SK-N-SH treated with all-trans-retinoic acid at 6 μM for 48 hours (cell line): ENCODE results near the gene RBM33.
"Not testable (repeated sequence)": the region's sequence is repeated elsewhere in the genome, so short reads cannot be mapped to it uniquely, and the experiment has no call there.

Experiments
- ATAC-seq: fragments of 200-7000 bp; cut with Tn5 transposase; 3 replicates; pipeline ENCODE4 v1.9.1; 2020; ENCODE audit warnings: mild to moderate bottlenecking, moderate library complexity
- ARNTL ChIP-seq: fragments of 450-650 bp; formaldehyde crosslinking; IDR thresholded peaks from 2 replicates; pipeline ENCODE4 v1.5.0; 2020; ENCODE audit warnings: low read depth, mild to moderate bottlenecking, moderate library complexity, borderline replicate concordance
- CREB5 ChIP-seq: fragments of 250-450 bp; sonication (Bioruptor Pico); IDR thresholded peaks from 2 replicates; pipeline ENCODE4 v1.5.1; 2020; ENCODE audit warnings: low read depth, mild to moderate bottlenecking, moderate library complexity
- CSDC2 ChIP-seq: fragments of 250-450 bp; sonication (Bioruptor Pico); IDR thresholded peaks from 2 replicates; pipeline ENCODE4 v1.5.0; 2020; ENCODE audit warnings: mild to moderate bottlenecking, moderate library complexity
- ESRRG ChIP-seq: fragments of 250-450 bp; sonication (Bioruptor Pico); IDR thresholded peaks from 2 replicates; pipeline ENCODE4 v1.6.1; 2021; ENCODE audit warnings: mild to moderate bottlenecking
- GLIS3 ChIP-seq: fragments of 250-450 bp; sonication (Bioruptor Pico); IDR thresholded peaks from 2 replicates; pipeline ENCODE4 v1.5.0; 2020; ENCODE audit warnings: mild to moderate bottlenecking, moderate library complexity
- ISL1 ChIP-seq: fragments of 250-450 bp; sonication (Bioruptor Pico); IDR thresholded peaks from 2 replicates; pipeline ENCODE4 v2.1.2; 2022; ENCODE audit warnings: mild to moderate bottlenecking, moderate library complexity
- OSR1 ChIP-seq: fragments of 250-450 bp; sonication (Bioruptor Pico); IDR thresholded peaks from 2 replicates; pipeline ENCODE4 v1.8.0; 2022; ENCODE audit warnings: moderate library complexity, mild to moderate bottlenecking, inconsistent platforms
- PATZ1 ChIP-seq: fragments of 250-450 bp; sonication (Bioruptor Pico); IDR thresholded peaks from 2 replicates; pipeline ENCODE4 v1.8.0; 2020; ENCODE audit warnings: mild to moderate bottlenecking, moderate library complexity, borderline replicate concordance
- PPARA ChIP-seq: fragments of 250-450 bp; sonication (Bioruptor Pico); IDR thresholded peaks from 2 replicates; pipeline ENCODE4 v1.5.0; 2020; ENCODE audit warnings: mild to moderate bottlenecking, borderline replicate concordance
- RARB ChIP-seq: fragments of 250-450 bp; sonication (Bioruptor Pico); IDR thresholded peaks from 2 replicates; pipeline ENCODE4 v1.8.0; 2021; ENCODE audit warnings: mild to moderate bottlenecking, moderate library complexity
- SNAI2 ChIP-seq: fragments of 250-450 bp; sonication (Bioruptor Pico); IDR thresholded peaks from 2 replicates; pipeline ENCODE4 v1.5.0; 2020; ENCODE audit warnings: mild to moderate bottlenecking, moderate library complexity
- TCF4 ChIP-seq: fragments of 250-450 bp; sonication (Bioruptor Pico); IDR thresholded peaks from 2 replicates; pipeline ENCODE4 v1.8.0; 2021; ENCODE audit warnings: mild to moderate bottlenecking, moderate library complexity, borderline replicate concordance
- TOX ChIP-seq: fragments of 250-450 bp; sonication (Bioruptor Pico); IDR thresholded peaks from 2 replicates; pipeline ENCODE4 v1.8.0; 2021; ENCODE audit warnings: mild to moderate bottlenecking, moderate library complexity, borderline replicate concordance
- TSHZ2 ChIP-seq: fragments of 250-450 bp; sonication (Bioruptor Pico); IDR thresholded peaks from 2 replicates; pipeline ENCODE4 v1.5.0; 2020; ENCODE audit warnings: mild to moderate bottlenecking, moderate library complexity
- ZC3H10 ChIP-seq: fragments of 250-450 bp; sonication (Bioruptor Pico); IDR thresholded peaks from 2 replicates; pipeline ENCODE4 v1.5.1; 2021; ENCODE audit warnings: mild to moderate bottlenecking, moderate library complexity
- ZFP3 ChIP-seq: fragments of 250-450 bp; sonication (Bioruptor Pico); IDR thresholded peaks from 2 replicates; pipeline ENCODE4 v1.5.0; 2020; ENCODE audit warnings: mild to moderate bottlenecking, moderate library complexity
- ZFP30 ChIP-seq: fragments of 450-650 bp; formaldehyde crosslinking; IDR thresholded peaks from 2 replicates; pipeline ENCODE4 v1.5.0; 2022; ENCODE audit warnings: mild to moderate bottlenecking, moderate library complexity
- ZNF565 ChIP-seq: fragments of 450-650 bp; formaldehyde crosslinking; conservative IDR thresholded peaks from 2 replicates; pipeline ENCODE4 v1.5.0; 2020; ENCODE audit warnings: low read depth, mild to moderate bottlenecking, moderate library complexity
- ZNF70 ChIP-seq: fragments of 450-650 bp; formaldehyde crosslinking; IDR thresholded peaks from 2 replicates; pipeline ENCODE4 v1.5.0; 2020; ENCODE audit warnings: mild to moderate bottlenecking, moderate library complexity
- ZNF8 ChIP-seq: fragments of 450-650 bp; formaldehyde crosslinking; IDR thresholded peaks from 2 replicates; pipeline ENCODE4 v1.5.0; 2020; ENCODE audit warnings: mild to moderate bottlenecking, moderate library complexity
- TF ChIP-seq, protein P1 (sequence below): fragments of 250-450 bp; sonication (Bioruptor Pico); IDR thresholded peaks from 2 replicates; pipeline ENCODE4 v1.8.0; 2021; ENCODE audit warnings: low read depth, mild to moderate bottlenecking, moderate library complexity, borderline replicate concordance

Gene RBM33

GRCh38 chr7:155609185-155609584 lies 35.3 kb upstream of the RBM33 start:
- no peak for TF ChIP-seq TSHZ2 (CRISPR knock-in tag)
- no peak for TF ChIP-seq OSR1 (CRISPR knock-in tag)
- no peak for TF ChIP-seq TOX
- no peak for TF ChIP-seq ISL1 (CRISPR knock-in tag)
- TF ChIP-seq SNAI2 (CRISPR knock-in tag): no peak
- ATAC-seq: no peak

GRCh38 chr7:155610633-155611193 lies 33.7 kb upstream of the RBM33 start:
- no peak for ATAC-seq
- no peak for TF ChIP-seq OSR1 (CRISPR knock-in tag)
- TF ChIP-seq ZNF70: no peak
- TF ChIP-seq PATZ1 (CRISPR knock-in tag): no peak
- no peak for TF ChIP-seq SNAI2 (CRISPR knock-in tag)
- TF ChIP-seq, protein P1, sequence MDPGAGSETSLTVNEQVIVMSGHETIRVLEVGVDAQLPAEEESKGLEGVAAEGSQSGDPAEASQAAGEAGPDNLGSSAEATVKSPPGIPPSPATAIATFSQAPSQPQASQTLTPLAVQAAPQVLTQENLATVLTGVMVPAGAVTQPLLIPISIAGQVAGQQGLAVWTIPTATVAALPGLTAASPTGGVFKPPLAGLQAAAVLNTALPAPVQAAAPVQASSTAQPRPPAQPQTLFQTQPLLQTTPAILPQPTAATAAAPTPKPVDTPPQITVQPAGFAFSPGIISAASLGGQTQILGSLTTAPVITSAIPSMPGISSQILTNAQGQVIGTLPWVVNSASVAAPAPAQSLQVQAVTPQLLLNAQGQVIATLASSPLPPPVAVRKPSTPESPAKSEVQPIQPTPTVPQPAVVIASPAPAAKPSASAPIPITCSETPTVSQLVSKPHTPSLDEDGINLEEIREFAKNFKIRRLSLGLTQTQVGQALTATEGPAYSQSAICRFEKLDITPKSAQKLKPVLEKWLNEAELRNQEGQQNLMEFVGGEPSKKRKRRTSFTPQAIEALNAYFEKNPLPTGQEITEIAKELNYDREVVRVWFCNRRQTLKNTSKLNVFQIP (CRISPR knock-in tag): no peak
- TF ChIP-seq TOX: no peak
- TF ChIP-seq ARNTL (CRISPR knock-in tag): no peak

- ATAC-seq: no peak
Observed at GRCh38 chr7:155611808-155612447, 32.5 kb upstream of the RBM33 start.

DNA sequence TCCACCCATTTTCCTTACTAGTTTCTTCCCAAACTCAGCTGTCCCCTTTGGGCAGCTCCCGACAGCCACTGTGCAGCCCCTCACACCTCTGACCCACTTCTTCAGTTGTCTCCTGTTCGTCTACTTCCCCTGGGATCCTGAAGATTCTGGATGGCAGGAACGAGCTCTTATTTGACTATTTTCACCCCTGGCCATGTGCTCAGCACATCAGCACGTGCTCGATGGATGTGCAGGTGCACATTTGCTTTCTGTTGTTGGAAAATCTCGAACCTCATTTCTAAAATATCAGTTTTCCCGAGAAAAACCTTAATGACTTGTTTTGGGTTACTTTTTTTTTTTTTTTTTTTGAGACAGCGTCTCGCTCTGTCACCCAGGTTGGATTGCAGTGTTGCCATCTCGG lies 31.8 kb upstream of the RBM33 start:
- no peak for TF ChIP-seq ZNF8 (CRISPR knock-in tag)
- TF ChIP-seq TCF4: no peak
- TF ChIP-seq PPARA (CRISPR knock-in tag): no peak
- TF ChIP-seq ZFP3 (CRISPR knock-in tag): no peak
- no peak for TF ChIP-seq TSHZ2 (CRISPR knock-in tag)
- no peak for TF ChIP-seq GLIS3
- no peak for TF ChIP-seq RARB (CRISPR knock-in tag)
- TF ChIP-seq ZC3H10 (CRISPR knock-in tag): no peak
- no peak for TF ChIP-seq ESRRG (CRISPR knock-in tag)
- TF ChIP-seq SNAI2 (CRISPR knock-in tag): no peak
- no peak for TF ChIP-seq ISL1 (CRISPR knock-in tag)

More at GRCh38 chr7:155611808-155612447, 32.5 kb upstream of the RBM33 start:
- TF ChIP-seq OSR1 (CRISPR knock-in tag) (no peak), RARB (CRISPR knock-in tag) (no peak), ZFP3 (CRISPR knock-in tag) (no peak), ZFP30 (no peak), TOX (no peak), CREB5 (CRISPR knock-in tag) (no peak), CSDC2 (CRISPR knock-in tag) (no peak), ESRRG (CRISPR knock-in tag) (no peak), ZNF565 (CRISPR knock-in tag) (no peak)

GRCh38 chr7:155615085-155615484 lies 29.4 kb upstream of the RBM33 start:
- ATAC-seq: not testable (repeated sequence)

More for the DNA sequence above, 31.8 kb upstream of the RBM33 start:
- ATAC-seq: no peak
